DMS114 treated with DMSO at 0.1 percent for 48 hours (cell line): ENCODE data around the gene MCAM.

Experiments used
- DNase-seq: peaks from one replicate; lab custom pipeline; 2025; ENCODE audit not compliant: unreplicated experiment; lab: John Stamatoyannopoulos, UW

The MCAM gene, protein sequence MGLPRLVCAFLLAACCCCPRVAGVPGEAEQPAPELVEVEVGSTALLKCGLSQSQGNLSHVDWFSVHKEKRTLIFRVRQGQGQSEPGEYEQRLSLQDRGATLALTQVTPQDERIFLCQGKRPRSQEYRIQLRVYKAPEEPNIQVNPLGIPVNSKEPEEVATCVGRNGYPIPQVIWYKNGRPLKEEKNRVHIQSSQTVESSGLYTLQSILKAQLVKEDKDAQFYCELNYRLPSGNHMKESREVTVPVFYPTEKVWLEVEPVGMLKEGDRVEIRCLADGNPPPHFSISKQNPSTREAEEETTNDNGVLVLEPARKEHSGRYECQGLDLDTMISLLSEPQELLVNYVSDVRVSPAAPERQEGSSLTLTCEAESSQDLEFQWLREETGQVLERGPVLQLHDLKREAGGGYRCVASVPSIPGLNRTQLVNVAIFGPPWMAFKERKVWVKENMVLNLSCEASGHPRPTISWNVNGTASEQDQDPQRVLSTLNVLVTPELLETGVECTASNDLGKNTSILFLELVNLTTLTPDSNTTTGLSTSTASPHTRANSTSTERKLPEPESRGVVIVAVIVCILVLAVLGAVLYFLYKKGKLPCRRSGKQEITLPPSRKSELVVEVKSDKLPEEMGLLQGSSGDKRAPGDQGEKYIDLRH

DNA sequence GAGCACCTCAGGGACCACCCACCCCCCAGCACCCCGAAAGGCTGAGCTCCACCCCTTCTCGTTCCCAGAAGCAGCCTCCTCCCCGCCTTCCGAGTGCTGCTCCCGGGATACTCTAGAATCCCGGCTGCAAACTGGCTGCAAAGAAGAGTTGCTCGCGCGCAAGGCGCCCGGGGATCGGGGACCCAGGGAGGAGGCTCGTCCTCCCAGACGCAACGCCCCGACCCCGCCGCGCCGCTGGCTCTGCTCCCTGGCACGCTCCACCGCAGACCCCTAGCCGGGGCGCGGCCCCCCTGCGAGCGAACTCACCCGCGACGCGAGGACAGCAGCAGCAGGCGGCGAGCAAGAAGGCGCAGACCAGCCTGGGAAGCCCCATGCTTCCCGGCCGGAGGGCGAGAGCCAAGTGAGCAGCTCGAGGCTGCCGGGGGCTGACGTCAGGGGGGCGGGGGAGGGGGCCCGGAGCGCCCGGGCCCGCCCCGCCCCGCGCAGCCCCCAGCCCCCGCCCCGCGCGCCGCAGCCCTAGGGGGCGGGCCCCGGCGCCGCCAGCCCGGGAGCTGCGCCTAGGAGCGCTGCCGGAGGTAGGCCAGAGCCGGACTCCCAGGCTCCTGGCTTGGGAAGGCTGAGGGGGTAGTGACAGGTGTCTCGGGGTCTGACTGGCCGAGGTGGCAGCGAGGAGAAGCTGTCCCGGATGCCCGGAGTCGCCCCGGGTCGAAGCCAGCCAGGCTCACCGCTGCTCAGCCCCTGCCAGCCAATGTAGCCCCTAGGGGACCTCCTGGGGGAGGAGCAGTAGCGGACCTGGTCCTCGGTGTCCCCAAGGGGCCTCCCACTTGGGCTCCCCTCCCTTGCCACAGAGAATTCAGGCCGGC, at the start of gene MCAM:
Gene MCAM, minus strand, starts transcription at position 402 of the 863 bp plus-strand sequence. Its CDS starts 29 bp downstream, at position 373.
- no peak for DNase-seq

GRCh38 chr11:119365071-119365591, 48.2 kb upstream of the MCAM start:
- DNase-seq: no peak

DNA sequence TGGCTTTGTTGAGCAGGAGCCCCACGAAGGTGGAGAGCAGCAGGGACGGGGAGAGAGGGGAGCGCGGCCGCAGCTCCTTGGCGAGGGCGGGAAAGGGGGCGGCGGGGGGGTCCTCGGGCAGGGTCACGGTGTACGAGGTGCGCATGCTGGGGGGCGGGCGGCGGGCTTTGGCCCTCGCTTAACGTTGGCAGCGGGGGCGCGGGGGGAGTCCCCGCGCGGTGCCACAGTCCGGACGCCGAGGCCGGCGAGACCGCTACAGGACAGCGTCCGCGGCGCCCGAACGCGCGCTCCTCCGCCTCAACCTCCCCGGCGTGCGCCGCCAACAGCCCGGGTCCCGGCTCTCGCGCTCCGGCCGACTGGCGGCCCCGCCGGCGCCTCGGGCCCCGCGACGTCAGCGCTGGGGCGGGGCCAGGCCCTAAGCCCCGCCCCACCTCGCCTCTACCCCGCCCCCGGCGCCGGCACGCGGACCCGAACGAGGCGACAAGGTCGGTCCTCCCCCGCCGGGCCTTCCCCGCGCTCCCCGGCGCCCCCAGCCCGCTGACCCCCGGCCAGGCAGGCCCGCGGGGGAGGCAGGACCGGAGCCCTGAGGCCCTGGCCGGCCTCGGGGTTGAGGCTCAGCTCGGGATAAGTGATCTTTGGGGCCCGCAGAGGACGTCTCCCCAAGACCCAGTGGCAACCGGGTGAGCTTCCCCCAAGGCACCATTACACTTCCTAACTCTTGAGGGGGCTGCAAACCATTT, 47.1 kb upstream of the MCAM start:
- DNase-seq: no peak

DNA sequence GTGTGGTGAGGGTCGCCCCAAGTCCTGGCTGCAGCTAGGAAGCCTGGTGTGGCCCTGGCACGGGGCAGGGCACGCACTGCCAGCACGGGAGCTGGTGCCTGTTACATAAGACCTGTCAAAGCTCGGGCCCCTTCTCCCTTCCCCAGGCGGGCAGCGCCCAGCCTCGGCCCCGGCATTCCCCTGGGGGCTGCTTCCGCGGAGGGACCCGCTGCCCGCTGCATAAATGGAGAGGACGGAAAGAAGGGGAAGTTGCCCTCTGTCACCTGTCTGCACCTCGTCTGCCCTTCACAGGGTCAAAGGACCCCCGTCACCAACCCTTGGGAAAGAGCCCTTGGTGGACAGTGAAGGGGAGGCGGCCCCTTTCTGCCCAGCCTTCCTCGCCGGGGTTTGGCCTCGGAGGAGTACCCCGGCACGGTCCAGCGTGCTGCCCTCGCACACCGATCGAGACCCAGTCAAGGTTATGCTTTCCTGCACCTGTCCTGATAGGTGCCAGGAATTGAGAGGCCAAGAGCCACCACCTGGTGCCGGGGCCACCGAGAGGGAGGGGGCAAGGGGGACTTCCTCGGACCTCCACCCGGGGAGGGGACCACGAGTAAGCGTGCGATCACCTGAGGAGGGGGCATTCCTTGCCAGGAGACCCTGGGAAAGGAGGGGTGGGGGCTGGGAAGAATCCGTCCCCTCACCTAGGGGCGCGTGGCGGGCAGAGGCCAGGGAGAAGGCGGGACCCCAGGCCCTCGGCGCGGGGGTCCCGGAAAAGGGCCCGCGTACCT, 46.3 kb upstream of the MCAM start:
- no peak for DNase-seq

- no peak for DNase-seq
Measured at GRCh38 chr11:119362741-119363080, 45.8 kb upstream of the MCAM start.

DNA sequence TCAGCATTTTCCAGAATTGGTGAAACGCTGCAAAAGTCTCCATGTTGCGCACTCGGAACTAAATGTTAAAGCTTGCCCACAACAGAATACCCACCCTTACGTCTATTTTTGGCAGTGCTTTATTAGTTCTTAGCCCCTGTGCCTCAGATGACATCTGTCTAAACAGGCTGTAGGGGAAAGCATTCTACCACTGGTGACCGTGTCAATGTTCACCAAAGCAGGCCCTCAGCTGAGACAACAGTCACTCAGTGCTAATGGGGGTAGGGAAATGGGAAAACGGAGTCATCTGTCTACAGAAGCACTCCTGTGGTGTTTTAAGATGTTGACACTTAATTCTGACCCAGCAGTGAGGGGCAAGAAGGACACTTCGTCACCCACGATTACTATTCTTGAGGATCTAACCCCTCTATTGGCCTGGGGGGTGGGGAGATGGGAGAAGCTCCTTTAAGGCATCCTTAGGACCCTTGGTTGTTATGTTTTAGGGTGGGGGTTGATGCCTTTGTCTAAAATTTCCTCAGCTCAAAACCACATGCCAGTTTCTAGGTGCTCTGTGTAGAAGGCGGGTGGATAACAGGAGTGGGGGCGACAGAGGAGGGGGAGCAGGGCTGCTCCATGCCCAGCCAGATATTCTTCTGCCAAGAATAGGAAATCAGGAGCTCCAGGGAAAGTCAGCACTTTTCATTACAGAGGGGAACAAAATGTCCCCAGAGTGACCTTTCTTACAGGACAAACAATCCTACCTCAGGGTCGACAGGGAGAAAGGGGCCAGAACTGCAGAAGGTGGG, 45.2 kb upstream of the MCAM start:
- no peak for DNase-seq

GRCh38 chr11:119361056-119361787, 44.3 kb upstream of the MCAM start:
- no peak for DNase-seq

GRCh38 chr11:119359365-119360214, 42.7 kb upstream of the MCAM start:
- no peak for DNase-seq

DNA sequence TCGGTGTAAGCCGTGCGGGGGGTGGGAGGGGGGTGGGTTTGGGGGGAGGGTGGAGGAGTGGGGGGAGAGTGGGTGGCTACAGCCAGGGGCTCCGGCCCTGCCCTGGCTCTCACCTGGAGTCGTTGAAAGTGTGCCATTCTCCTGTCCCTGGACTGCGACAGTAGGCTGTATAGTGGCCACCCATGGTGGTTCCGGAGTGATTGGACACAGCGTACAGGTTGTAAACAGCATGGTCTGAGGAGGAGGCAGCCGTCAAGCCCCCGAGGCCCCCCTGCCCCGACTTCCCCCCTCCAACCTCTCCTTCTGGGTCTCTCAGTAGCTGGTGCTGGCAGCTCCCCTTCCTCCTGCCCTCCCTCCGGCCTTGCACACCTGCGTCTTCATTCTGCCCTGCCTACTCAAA, 40.1 kb upstream of the MCAM start:
- no peak for DNase-seq

DNA sequence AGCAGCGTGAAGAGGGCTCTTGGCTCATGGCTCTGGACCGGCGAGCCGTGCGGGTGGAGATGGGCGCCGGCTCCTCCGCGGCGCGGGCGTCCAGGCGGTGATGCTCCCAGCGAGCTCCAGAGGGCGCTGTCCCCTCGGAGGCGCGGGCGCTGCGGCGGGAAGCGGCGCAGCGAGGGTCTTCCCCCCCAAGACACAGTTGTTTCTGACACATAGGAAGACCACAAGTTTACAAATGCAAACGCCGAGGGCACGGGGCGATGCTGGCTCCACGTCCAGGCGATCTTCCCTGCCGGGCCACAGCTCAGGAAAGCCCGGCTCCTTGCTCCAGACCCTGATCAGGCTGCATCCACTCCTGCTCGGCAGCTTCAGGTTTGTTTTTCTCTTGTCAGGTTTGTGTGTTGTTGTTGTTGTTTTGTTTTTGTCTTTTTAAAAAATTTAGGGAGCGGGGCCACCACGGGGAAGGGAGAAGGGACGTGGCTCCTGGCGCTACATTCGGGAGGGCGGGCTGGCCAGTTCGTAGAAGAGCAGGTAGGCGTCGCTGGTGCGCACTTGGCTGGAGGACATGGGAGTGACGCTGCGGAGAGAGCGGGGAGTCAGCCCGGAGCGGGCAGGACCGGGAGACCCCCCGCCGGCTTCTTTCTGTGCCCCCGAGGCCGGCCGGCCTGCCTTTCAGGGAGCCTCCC, 39.6 kb upstream of the MCAM start:
- DNase-seq: no peak

- DNase-seq: no peak
Measured at GRCh38 chr11:119355091-119355843, 38.3 kb upstream of the MCAM start.

- DNase-seq: no peak
Measured at GRCh38 chr11:119352857-119353260, 35.9 kb upstream of the MCAM start.

DNA sequence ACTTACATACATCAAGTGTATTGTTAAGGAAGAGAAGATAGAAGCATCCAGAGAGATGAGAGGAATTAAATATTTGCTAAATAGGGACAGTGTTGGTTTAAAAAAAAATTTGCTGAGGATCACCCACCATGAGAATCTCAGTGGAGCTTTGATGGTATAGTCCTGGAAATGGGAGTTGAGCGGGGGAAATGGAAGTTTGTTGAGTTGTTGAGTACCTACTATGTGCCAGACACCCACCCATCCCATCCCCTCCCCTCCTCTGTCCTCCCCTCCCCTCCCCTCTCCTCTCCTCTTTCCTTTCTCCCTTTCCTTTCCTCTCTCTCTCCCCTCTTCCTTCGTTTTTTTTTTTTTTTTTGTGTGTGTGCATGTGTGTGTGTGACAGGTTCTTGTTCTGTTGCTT, 34.3 kb upstream of the MCAM start:
- no peak for DNase-seq

DNA sequence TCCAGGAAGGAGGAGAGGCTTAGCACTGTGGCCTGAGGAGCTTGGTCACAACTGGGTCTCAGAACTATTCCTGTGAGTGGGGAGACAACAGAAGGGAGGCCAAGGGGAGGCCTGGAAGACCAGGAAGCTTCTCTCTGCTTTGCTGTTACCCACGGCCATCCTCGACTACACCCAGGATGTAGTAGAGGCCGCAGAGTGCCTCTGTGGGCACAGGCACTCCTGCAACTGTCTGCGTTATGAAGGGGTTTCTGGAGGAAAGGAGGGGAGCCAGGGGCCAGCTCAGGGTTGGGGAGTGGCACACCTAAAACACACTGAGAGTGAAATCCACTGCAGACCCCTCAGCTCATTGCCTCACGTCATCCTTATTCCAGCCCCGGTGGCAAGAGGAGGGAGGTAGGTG, 33.4 kb upstream of the MCAM start:
- DNase-seq: no peak

GRCh38 chr11:119347940-119348605, 31.1 kb upstream of the MCAM start:
- DNase-seq: no peak

GRCh38 chr11:119347242-119347641, 30.3 kb upstream of the MCAM start:
- DNase-seq: no peak
